IMR-90 (cell line): Measurements from ENCODE around the gene DGKD. TPM values are rescaled to one million over a fixed set of nuclear protein-coding genes. Genes with fewer than 3 reads are reported as not detected.

Experiments
- ATAC-seq: fragments of 200-7000 bp; cut with Tn5 transposase; 2 replicates; pipeline ENCODE4 v1.9.1; 2020; ENCODE audit warnings: low read depth, mild to moderate bottlenecking, moderate library complexity
- BruUV-seq: library from RNA; stranded (reverse); fragments of 400-500 nt; replicated peaks from 2 replicates; lab custom pipeline; 2021; lab: Mats Ljungman, UMichigan
- CTCF ChIA-PET: fragments of 300-600 bp; formaldehyde crosslinking; extraction: SDS; loops from one replicate; lab custom pipeline; 2021; ENCODE audit warnings: antibody characterized with exemption; lab: Yijun Ruan, JAX
- POLR2A ChIA-PET: fragments of 300-600 bp; sonication (Branson Sonifier 250); formaldehyde crosslinking; loops from one replicate; lab custom pipeline; 2022; ENCODE audit warnings: antibody characterized with exemption; ENCODE audit not compliant: unreplicated experiment; lab: Charles Lee
- DNase-seq: peaks from one replicate; pipeline ENCODE4 v3.0.0; 2013
- H2AFZ ChIP-seq: replicated peaks from 2 replicates; pipeline ENCODE3; 2013; ENCODE audit warnings: low read length, mild to moderate bottlenecking; ENCODE audit not compliant: poor library complexity
- H2AK5ac ChIP-seq: 2 replicates; pipeline ENCODE4 v1.6.1; 2013; ENCODE audit warnings: low read depth, low read length, inconsistent platforms
- H2AK9ac ChIP-seq: replicated peaks from 2 replicates; pipeline ENCODE3; 2013; ENCODE audit warnings: mild to moderate bottlenecking, low read depth, low read length, moderate library complexity; ENCODE audit not compliant: poor library complexity
- H2BK120ac ChIP-seq: 2 replicates; pipeline ENCODE4 v1.6.1; 2013; ENCODE audit warnings: low read depth, low read length, inconsistent platforms
- H2BK15ac ChIP-seq: 3 replicates; pipeline ENCODE4 v1.6.1; 2013; ENCODE audit warnings: low read depth, low read length, inconsistent platforms
- H2BK20ac ChIP-seq: 2 replicates; pipeline ENCODE4 v1.6.1; 2013; ENCODE audit warnings: low read depth, mild to moderate bottlenecking, inconsistent platforms, low read length, moderate library complexity
- H2BK5ac ChIP-seq: 2 replicates; pipeline ENCODE4 v1.6.1; 2013; ENCODE audit warnings: mild to moderate bottlenecking, low read depth, low read length, inconsistent platforms; ENCODE audit not compliant: poor library complexity, severe bottlenecking
- H3K14ac ChIP-seq: replicated peaks from 2 replicates; pipeline ENCODE4 v1.6.1; 2013; ENCODE audit warnings: low read depth, low read length, inconsistent platforms
- H3K18ac ChIP-seq: 2 replicates; pipeline ENCODE4 v1.6.1; 2013; ENCODE audit warnings: low read depth, low read length, control low read depth
- H3K23ac ChIP-seq: 2 replicates; pipeline ENCODE4 v1.6.1; 2013; ENCODE audit warnings: low read depth, low read length, inconsistent platforms
- H3K27ac ChIP-seq: 2 replicates; pipeline ENCODE4 v1.5.1; 2013; ENCODE audit warnings: mild to moderate bottlenecking, control low read depth, low read length; ENCODE audit not compliant: insufficient read depth
- H3K27me3 ChIP-seq: 2 replicates; pipeline ENCODE4 v1.6.1; 2013; ENCODE audit warnings: low read length; ENCODE audit not compliant: control insufficient read depth, insufficient read depth
- H3K36me3 ChIP-seq: 2 replicates; pipeline ENCODE4 v1.6.1; 2013; ENCODE audit warnings: low read length, mixed read lengths; ENCODE audit not compliant: control insufficient read depth, insufficient read depth
- H3K4ac ChIP-seq: 2 replicates; pipeline ENCODE4 v1.6.1; 2013; ENCODE audit warnings: low read depth, low read length, inconsistent platforms
- H3K4me1 ChIP-seq: 2 replicates; pipeline ENCODE4 v1.6.1; 2013; ENCODE audit warnings: low read length, mixed read lengths; ENCODE audit not compliant: control insufficient read depth, insufficient read depth
- H3K4me2 ChIP-seq: 2 replicates; pipeline ENCODE4 v1.6.1; 2013; ENCODE audit warnings: low read depth, mild to moderate bottlenecking, control low read depth, low read length, moderate library complexity
- H3K4me3 ChIP-seq: 2 replicates; pipeline ENCODE4 v1.5.1; 2013; ENCODE audit warnings: low read depth, mild to moderate bottlenecking, control low read depth, low read length, moderate library complexity; ENCODE audit not compliant: insufficient read depth
- H3K56ac ChIP-seq: 2 replicates; pipeline ENCODE4 v1.6.1; 2013; ENCODE audit warnings: low read length, inconsistent platforms; ENCODE audit not compliant: insufficient read depth; ENCODE audit errors: extremely low read depth
- H3K79me1 ChIP-seq, 2 experiments: 2 replicates each; pipeline ENCODE4 v1.6.1; 2013; ENCODE audit warnings: low read length in 2 of 2, inconsistent platforms in 1 of 2, low read depth in 1 of 2
- H3K9ac ChIP-seq: 2 replicates; pipeline ENCODE4 v1.6.1; 2013; ENCODE audit warnings: low read depth, low read length, control low read depth
- H3K9me1 ChIP-seq: 2 replicates; pipeline ENCODE4 v1.6.1; 2013; ENCODE audit warnings: low read length, inconsistent platforms; ENCODE audit not compliant: insufficient read depth
- H3K9me3 ChIP-seq: 2 replicates; pipeline ENCODE4 v1.6.1; 2013; ENCODE audit warnings: low read length; ENCODE audit not compliant: control insufficient read depth, insufficient read depth
- H4K20me1 ChIP-seq: 2 replicates; pipeline ENCODE4 v1.6.1; 2013; ENCODE audit warnings: low read length, inconsistent platforms; ENCODE audit not compliant: insufficient read depth
- H4K5ac ChIP-seq: 2 replicates; pipeline ENCODE4 v1.6.1; 2013; ENCODE audit warnings: mild to moderate bottlenecking, low read depth, low read length, control low read depth
- H4K8ac ChIP-seq, 2 experiments: 2 replicates each; pipeline ENCODE4 v1.6.1; 2013; ENCODE audit warnings: low read depth in 2 of 2, low read length in 2 of 2, control low read depth in 1 of 2, inconsistent platforms in 1 of 2
- H4K91ac ChIP-seq: 2 replicates; pipeline ENCODE4 v1.6.1; 2013; ENCODE audit warnings: low read depth, low read length, inconsistent platforms; ENCODE audit not compliant: insufficient read depth
- BHLHE40 ChIP-seq: fragments of 150-350 bp; IDR thresholded peaks from 2 replicates; pipeline ENCODE4 v1.6.1; 2016; ENCODE audit warnings: mild to moderate bottlenecking, low read depth, low read length
- CEBPB ChIP-seq: IDR thresholded peaks from 2 replicates; pipeline ENCODE4 v1.6.1; 2012; ENCODE audit warnings: low read depth, low read length, improper control_type of control experiment
- CHD1 ChIP-seq: IDR thresholded peaks from 2 replicates; pipeline ENCODE4 v1.6.1; 2012; ENCODE audit warnings: low read depth, low read length, improper control_type of control experiment
- MAFK ChIP-seq: IDR thresholded peaks from 2 replicates; pipeline ENCODE4 v1.6.1; 2012; ENCODE audit warnings: low read depth, low read length, improper control_type of control experiment
- MAZ ChIP-seq: IDR thresholded peaks from 2 replicates; pipeline ENCODE4 v1.6.1; 2012; ENCODE audit warnings: low read depth, mild to moderate bottlenecking, low read length, improper control_type of control experiment, moderate library complexity, borderline replicate concordance
- MXI1 ChIP-seq: IDR thresholded peaks from 2 replicates; pipeline ENCODE4 v1.6.1; 2012; ENCODE audit warnings: low read depth, mild to moderate bottlenecking, low read length, moderate library complexity, borderline replicate concordance
- NFE2L2 ChIP-seq: fragments of 150-350 bp; IDR thresholded peaks from 2 replicates; pipeline ENCODE4 v1.6.1; 2016; ENCODE audit warnings: low read depth, mild to moderate bottlenecking, low read length
- RAD21 ChIP-seq: IDR thresholded peaks from 2 replicates; pipeline ENCODE4 v1.6.1; 2012; ENCODE audit warnings: low read length, improper control_type of control experiment
- RCOR1 ChIP-seq: IDR thresholded peaks from 2 replicates; pipeline ENCODE4 v1.6.1; 2012; ENCODE audit warnings: mild to moderate bottlenecking, low read length, improper control_type of control experiment; ENCODE audit not compliant: insufficient replicate concordance
- RFX5 ChIP-seq: IDR thresholded peaks from 2 replicates; pipeline ENCODE4 v1.8.0; 2012; ENCODE audit warnings: low read depth, mild to moderate bottlenecking, low read length, moderate library complexity
- SMC3 ChIP-seq: fragments of 150-350 bp; IDR thresholded peaks from 2 replicates; pipeline ENCODE4 v1.6.1; 2016; ENCODE audit warnings: low read depth, mild to moderate bottlenecking, antibody characterized with exemption, low read length, moderate library complexity
- WGBS, 2 experiments: methylation state at CpG; one replicate each; pipeline versions ENCODE4 v1.1.5 to v1.1.7; 2013; ENCODE audit warnings: missing lambda C conversion rate in 2 of 2; ENCODE audit not compliant: insufficient read length in 1 of 2; ENCODE audit errors: extremely low coverage in 2 of 2; 5-methylcytosine and 5-hydroxymethylcytosine counted together
- dilution Hi-C: fragments of 300-500 bp; cut with HindIII; formaldehyde crosslinking; loops from one replicate; pipeline ENCODE4 v1.14.3; 2018; ENCODE audit warnings: low sequenced_read_pairs; ENCODE audit not compliant: unreplicated experiment
- in situ Hi-C: fragments of 300-500 bp; cut with MboI; formaldehyde crosslinking; loops from 3 replicates; pipeline ENCODE4 v1.14.3; 2019; ENCODE audit warnings: low sequenced_read_pairs, inconsistent platforms, mixed read lengths
- intact Hi-C: fragments of 100-400 bp; cut with micrococcal nuclease; formaldehyde crosslinking; loops from 2 replicates; pipeline ENCODE4 v1.10.0; 2022
- polyA plus RNA-seq, 3 experiments: library from polyadenylated mRNA; depleted of rRNA; stranded (reverse); fragments of >200 nt; gene quantifications; 2 replicates each; pipeline ENCODE4 v1.2.3, GENCODE V29; 2012; ENCODE audit warnings: low replicate concordance in 1 of 3
- total RNA-seq: library from RNA; depleted of rRNA; stranded (reverse); fragments of >200 nt; gene quantifications from 2 replicates; pipeline ENCODE4 v1.2.3, GENCODE V29; 2012
- TF ChIP-seq, protein P1 (sequence below): fragments of 150-350 bp; IDR thresholded peaks from 2 replicates; pipeline ENCODE4 v1.6.1; 2017; ENCODE audit warnings: mild to moderate bottlenecking, antibody characterized with exemption, low read length, low read depth
- TF ChIP-seq, protein P2 (sequence below): fragments of 150-350 bp; IDR thresholded peaks from 2 replicates; pipeline ENCODE4 v1.6.1; 2016; ENCODE audit warnings: low read depth, mild to moderate bottlenecking, low read length, moderate library complexity, borderline replicate concordance
- TF ChIP-seq, protein P3 (sequence below): conservative IDR thresholded peaks from 2 replicates; pipeline ENCODE4 v1.5.1; 2012; ENCODE audit warnings: mild to moderate bottlenecking, low read depth, low read length, improper control_type of control experiment

DGKD gene
- total and polyA plus RNA-seq, 2 of the 4 experiments (the other 2 are of a cell fraction) = 6.5 to 10.1 TPM

DNA sequence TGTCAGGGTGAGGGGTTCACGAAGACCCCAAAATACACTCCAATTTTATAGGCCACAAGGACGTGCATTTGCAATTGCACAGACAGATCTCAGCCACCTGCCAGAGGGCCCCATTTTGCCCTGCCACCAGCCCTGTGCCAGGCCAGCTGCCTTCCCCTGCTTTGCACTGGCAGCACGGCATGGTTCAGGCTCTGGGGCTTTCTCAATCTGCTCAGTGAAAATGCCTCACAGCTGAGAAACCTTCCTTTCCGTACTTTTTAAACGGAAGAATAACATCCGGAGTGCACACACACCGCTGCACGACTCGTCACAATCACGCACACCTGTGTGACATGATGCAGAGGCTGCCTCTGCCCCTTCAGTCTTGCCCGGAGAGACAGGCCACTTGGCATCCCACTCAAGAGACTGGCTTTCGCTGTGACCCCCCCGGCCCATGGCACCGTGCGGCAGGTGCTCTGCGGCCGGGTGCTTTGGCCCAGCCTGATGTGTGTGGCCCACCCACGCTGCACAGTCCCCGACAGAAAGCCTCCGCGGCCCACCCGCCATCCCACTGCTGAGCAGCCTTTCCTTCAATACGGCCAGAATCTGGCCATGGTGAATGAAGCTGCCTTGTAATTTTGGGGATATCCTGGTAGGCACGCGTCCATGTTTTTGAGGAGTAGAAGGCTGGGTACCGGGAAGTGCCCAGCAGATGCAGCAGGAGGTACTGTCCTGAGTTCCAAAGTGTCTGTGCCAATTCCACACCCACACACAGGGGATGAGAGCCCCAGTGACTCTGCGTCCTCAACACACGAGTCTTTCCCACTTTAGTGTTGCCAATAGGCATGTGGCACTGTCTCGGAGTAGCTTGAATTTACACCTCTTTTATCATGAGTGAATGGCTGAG lies 123.5 kb downstream of the DGKD start:
- Histone ChIP-seq H3K14ac (no peak overlapping the region), H2AFZ (no peak overlapping the region), H3K23ac (no peak overlapping the region), H4K91ac (no peak overlapping the region), H3K18ac (no peak overlapping the region), H3K9ac (no peak overlapping the region), H3K27me3 (no peaks in the 10 kb centered on the region), H3K9me3 (no peaks in the 10 kb centered on the region), H3K4me1 (peaks cover 5% of the 10 kb centered on the region), H4K8ac (no peak overlapping the region), H3K79me1 (no peaks in the 10 kb centered on the region; a peak in 1 of 4 replicates), H2BK120ac (no peak overlapping the region), H4K5ac (no peak overlapping the region), H2AK9ac (no peak overlapping the region), H3K4me2 (no peak overlapping the region), H3K9me1 (no peaks in the 10 kb centered on the region; the same call in 1 of the 2 replicates), H2BK20ac (no peak overlapping the region), H3K36me3 (peaks cover 45% of the 10 kb centered on the region), H3K27ac (no peak overlapping the region), H3K4me3 (no peak overlapping the region), H3K4ac (no peak overlapping the region), H2BK5ac (no peak overlapping the region), H2BK15ac (no peak overlapping the region), H4K20me1 (no peaks in the 10 kb centered on the region), H3K56ac (no peak overlapping the region), H2AK5ac (no peak overlapping the region)
- WGBS, 2 experiments = 90% methylated on average over 17 of the region's 29 CpGs; no CpG with 5 or more reads in 1 of the 2 experiments
- in situ Hi-C loops (no loop called here), dilution Hi-C loops (no loop called here), intact Hi-C loops (no loop called here)
- ATAC-seq (no peak), DNase-seq (no peak)
- CTCF ChIA-PET = no interaction called here
- no TSS peak for BruUV-seq
- POLR2A ChIA-PET = no interaction called here
- TF ChIP-seq MAFK = no peak
- TF ChIP-seq, protein P1, sequence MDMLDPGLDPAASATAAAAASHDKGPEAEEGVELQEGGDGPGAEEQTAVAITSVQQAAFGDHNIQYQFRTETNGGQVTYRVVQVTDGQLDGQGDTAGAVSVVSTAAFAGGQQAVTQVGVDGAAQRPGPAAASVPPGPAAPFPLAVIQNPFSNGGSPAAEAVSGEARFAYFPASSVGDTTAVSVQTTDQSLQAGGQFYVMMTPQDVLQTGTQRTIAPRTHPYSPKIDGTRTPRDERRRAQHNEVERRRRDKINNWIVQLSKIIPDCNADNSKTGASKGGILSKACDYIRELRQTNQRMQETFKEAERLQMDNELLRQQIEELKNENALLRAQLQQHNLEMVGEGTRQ = no peak
- TF ChIP-seq MAZ = no peak
- TF ChIP-seq RAD21 = no peak
- no peak for TF ChIP-seq RFX5
- TF ChIP-seq CEBPB = no peak
- TF ChIP-seq, protein P2, sequence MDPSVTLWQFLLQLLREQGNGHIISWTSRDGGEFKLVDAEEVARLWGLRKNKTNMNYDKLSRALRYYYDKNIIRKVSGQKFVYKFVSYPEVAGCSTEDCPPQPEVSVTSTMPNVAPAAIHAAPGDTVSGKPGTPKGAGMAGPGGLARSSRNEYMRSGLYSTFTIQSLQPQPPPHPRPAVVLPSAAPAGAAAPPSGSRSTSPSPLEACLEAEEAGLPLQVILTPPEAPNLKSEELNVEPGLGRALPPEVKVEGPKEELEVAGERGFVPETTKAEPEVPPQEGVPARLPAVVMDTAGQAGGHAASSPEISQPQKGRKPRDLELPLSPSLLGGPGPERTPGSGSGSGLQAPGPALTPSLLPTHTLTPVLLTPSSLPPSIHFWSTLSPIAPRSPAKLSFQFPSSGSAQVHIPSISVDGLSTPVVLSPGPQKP = no peak
- no peak for TF ChIP-seq NFE2L2
- no peak for TF ChIP-seq BHLHE40
- no peak for TF ChIP-seq MXI1
- no peak for TF ChIP-seq SMC3
- TF ChIP-seq, protein P3, sequence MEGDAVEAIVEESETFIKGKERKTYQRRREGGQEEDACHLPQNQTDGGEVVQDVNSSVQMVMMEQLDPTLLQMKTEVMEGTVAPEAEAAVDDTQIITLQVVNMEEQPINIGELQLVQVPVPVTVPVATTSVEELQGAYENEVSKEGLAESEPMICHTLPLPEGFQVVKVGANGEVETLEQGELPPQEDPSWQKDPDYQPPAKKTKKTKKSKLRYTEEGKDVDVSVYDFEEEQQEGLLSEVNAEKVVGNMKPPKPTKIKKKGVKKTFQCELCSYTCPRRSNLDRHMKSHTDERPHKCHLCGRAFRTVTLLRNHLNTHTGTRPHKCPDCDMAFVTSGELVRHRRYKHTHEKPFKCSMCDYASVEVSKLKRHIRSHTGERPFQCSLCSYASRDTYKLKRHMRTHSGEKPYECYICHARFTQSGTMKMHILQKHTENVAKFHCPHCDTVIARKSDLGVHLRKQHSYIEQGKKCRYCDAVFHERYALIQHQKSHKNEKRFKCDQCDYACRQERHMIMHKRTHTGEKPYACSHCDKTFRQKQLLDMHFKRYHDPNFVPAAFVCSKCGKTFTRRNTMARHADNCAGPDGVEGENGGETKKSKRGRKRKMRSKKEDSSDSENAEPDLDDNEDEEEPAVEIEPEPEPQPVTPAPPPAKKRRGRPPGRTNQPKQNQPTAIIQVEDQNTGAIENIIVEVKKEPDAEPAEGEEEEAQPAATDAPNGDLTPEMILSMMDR = no peak
- no peak for TF ChIP-seq CHD1
- no peak for TF ChIP-seq RCOR1
